GM18508 (cell line): ENCODE measurements around the gene RPTOR.

Source experiments
- ATAC-seq: cut with Tn5 transposase; IDR thresholded peaks from one replicate; pipeline ENCODE4 v1.9.1; 2021; ENCODE audit warnings: moderate number of reproducible peaks; ENCODE audit not compliant: insufficient read depth, unreplicated experiment

Gene RPTOR

DNA sequence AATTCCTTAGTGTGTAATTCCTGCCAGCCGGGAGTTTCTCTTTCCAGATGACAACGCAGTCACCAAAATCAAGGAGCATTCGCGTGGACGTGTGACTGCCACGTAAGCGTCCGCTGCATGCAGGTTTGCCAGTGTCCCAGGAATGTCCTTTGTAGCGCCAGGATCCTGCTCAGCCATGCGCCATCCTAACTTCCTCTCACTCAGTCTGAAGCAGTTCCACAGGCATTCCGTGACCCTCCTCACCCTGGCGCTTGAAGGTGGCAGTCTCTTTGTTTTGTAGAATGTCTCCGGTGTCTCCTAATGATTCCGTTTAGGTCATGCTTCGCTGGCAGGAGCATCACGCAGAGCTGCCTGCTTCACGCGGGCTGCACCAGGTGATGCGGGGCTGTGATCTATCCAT is 88.6 kb downstream of the RPTOR start:
- no peak for ATAC-seq

GRCh38 chr17:80633994-80634566 is 89.4 kb downstream of the RPTOR start:
- ATAC-seq, result no peak

GRCh38 chr17:80636361-80637018 is 91.9 kb downstream of the RPTOR start:
- ATAC-seq, result no peak

DNA sequence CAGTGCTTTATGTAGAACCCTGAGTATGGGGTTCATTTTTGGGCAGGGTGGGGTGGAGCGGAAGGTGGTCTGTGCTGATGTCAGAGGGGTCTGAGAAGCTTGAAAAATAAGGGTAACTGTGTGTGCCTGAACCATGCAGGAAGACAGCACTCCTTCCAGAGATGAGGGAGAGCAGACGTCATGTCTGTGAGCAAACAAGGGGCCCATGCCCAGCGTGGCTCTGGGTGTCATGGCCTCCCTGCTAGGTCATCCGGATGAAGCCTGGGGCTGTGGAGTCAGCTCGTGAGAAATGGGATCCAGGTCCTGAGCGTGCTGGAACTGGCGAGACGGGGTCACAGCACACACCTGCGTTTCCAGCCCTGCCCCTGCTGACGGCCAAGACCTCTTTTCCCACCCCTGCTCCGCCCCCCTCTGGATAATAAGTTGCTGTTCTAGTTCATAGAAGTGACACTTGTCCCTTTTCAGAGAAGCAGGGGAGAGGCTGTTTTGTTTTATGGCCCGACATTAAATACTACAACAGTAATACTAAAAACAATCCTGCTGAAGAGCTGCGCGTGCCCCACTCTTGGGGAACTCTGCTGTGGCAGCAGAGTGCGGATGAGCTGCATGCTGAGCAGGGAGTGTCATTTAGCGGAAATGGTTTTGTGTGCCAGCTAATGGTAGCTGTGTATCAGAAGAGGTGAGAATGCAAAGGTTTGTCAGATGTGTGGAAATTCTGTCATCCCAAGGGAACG is 92.6 kb downstream of the RPTOR start:
- ATAC-seq, result no peak

DNA sequence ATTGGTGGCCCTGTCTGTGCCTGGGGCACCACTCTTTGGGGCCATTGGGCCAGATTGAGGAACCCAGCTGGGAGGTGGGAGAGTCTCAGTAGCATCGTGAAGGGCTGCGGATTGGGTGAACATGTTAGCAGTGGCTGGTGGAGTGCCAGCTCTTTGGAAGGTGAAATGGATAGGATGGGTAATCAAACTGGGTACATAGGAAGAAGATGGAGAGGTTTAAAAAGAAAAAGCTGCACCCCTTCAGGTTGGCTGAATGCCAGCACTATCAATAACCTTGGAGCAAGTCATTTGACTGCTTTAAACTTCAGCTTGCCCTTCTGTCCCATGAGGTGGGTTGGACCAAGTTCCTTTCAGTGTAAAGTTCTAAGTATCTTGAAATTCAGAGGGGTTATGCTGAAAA is 95.0 kb downstream of the RPTOR start:
- no peak for ATAC-seq

- no peak for ATAC-seq
These were observed 95.9 kb downstream of the RPTOR start for GRCh38 chr17:80640366-80641084.

GRCh38 chr17:80643326-80644099 is 98.9 kb downstream of the RPTOR start:
- ATAC-seq, result no peak

GRCh38 chr17:80644536-80644935 is 99.9 kb downstream of the RPTOR start:
- no peak for ATAC-seq

GRCh38 chr17:80645706-80646325 is 101.2 kb downstream of the RPTOR start:
- ATAC-seq, result no peak

DNA sequence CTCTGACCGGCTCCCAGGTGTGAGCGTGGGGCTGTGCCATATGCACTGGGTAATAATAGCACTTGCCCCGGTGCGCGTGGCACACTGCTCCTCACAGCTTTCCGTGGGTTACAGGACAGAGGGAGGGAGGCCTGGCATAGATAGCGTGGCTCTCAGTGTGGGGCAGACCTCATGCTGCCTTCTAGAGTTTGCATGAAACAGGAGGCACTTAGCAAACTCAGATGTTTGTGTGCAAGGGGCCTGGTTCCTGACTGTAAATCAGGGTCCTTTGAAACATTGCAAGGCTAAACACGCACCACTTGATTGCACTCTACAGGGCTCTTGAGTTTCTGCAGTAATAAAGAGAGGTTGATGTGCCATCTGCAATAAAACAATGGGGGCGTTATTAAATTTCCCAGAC is 101.7 kb downstream of the RPTOR start:
- no peak for ATAC-seq

- ATAC-seq, result no peak
These were observed 103.1 kb downstream of the RPTOR start for GRCh38 chr17:80647746-80648145.

DNA sequence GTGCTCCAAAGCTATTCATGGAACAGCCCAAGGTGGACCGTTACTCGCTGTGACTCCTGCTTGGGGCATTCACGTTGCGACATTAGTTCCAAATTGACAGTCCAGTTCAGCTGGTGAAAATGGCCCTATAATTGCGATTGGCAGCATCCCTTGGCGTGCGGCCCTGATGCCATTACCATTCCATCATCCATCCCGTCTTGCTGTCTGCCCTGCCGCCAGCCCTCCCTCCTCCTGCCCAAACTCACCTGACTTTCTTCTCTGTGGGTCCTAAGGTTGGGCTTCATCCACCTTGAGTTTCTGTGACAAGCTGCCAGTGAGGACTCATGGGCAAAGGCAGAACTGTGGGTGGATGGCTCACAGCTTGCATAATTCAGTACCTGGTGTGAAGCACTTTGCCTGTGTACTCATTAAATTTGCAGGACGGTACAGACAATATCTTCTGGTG is 104.6 kb downstream of the RPTOR start:
- no peak for ATAC-seq

GRCh38 chr17:80649672-80650330 is 105.2 kb downstream of the RPTOR start:
- ATAC-seq, result no peak

GRCh38 chr17:80650331-80650672 is 105.7 kb downstream of the RPTOR start:
- ATAC-seq, result no peak

DNA sequence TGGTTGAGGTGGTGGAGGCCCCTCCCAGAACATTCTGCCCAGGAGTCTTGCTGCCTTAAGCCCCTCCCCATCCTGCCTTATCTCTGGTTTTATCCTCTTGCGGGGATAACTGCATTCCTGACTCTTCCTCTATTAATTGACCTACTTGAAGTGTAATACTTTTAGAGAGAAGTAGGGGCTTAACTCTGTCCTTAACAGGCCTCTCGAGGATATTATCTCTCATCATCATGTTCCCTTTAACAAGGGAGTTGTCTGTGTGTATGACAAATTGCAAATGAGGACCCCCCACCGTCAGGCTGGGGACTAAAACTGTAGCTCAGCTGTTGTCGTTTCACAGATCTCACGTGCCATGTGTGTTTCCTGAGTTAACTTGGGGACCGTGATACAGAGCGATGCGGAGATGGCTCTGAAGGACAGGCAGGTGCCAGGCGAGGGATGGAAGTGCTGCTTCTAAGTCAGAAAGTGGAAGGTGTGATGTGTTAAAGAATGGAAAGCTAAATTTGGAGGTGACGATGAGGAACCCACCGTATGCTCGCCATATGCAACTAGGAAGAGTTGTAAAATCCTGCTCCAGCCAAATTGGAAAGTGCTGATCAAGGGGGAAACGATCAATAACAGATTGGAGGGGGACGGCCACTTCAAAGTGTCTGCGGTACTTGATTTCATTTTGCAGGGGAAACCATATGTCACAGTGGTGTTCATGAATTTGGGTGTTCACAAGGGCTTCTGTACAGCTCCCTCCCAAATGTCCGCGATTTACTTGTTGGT is 106.3 kb downstream of the RPTOR start:
- ATAC-seq, result no peak

GRCh38 chr17:80652756-80653330 is 108.2 kb downstream of the RPTOR start:
- ATAC-seq, result no peak

DNA sequence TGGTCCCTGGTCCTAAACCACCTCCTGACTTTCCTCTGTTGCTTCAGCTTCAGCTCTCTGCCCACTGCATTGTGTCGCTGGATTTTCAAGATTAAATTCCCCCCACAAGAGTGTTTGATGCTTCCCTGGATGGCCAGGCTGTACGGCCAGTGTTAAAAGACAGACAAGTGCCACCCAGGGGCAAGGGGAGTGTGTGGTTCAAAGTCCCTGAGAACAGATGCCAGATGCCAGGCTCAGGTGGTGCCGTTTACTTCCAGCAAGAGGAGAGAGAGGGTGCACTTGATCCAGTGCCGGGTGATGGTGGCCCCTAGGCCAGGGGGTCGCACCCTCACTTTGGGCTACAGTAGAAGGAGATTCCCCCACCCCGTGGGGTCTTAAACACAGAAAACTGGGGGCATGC is 109.2 kb downstream of the RPTOR start:
- no peak for ATAC-seq

DNA sequence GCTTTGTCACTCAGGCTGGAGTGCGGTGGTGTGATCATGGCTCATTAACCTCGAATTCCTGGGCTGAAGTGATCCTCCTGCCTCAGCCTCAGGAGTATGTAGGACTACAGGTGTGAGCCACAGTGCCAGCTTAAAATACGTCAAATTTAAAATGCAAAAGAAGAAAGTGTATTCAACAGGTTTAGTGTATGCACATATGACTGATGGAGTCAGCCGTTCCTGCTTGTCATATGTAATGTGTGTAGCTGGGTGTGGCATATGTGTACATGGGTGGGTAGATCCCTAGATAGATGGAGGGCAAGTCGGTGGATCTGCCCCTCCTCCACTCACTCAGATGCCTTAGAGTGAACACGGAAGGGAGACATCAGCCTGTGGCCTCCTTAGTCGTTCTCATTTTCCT is 111.0 kb downstream of the RPTOR start:
- no peak for ATAC-seq
